HEK293 (cell line): ENCODE results near the gene MPP4.

Experiments used
- CTCF ChIA-PET: fragments of 350-600 bp; formaldehyde crosslinking; extraction: SDS; loops from one replicate; lab custom pipeline; 2021; ENCODE audit warnings: antibody characterized with exemption; lab: Yijun Ruan, JAX
- POLR2A ChIA-PET: fragments of 300-600 bp; formaldehyde crosslinking; extraction: SDS; loops from one replicate; lab custom pipeline; 2020; ENCODE audit warnings: antibody characterized with exemption, inconsistent platforms; lab: Yijun Ruan, JAX
- H3K27ac ChIP-seq: fragments of 200-500 bp; sonication (Bioruptor generic); 2 replicates; pipeline ENCODE4 v1.5.1; 2014; ENCODE audit warnings: low read depth, low read length, control low read depth, inconsistent platforms; ENCODE audit errors: extremely low read depth
- H3K36me3 ChIP-seq, 2 experiments: fragments of 200-500 bp in 1 of 2; sonication (Bioruptor generic) in 1 of 2; 1 replicate in 1 of 2; 2 replicates in 1 of 2; pipeline ENCODE4 v1.5.1; 2014 to 2017; ENCODE audit warnings: inconsistent platforms in 2 of 2, low read length in 2 of 2; ENCODE audit not compliant: control insufficient read depth in 2 of 2, insufficient read depth in 1 of 2
- H3K4me1 ChIP-seq: fragments of 200-500 bp; sonication (Bioruptor generic); 2 replicates; pipeline ENCODE4 v1.5.1; 2014; ENCODE audit warnings: mild to moderate bottlenecking, low read length, inconsistent platforms; ENCODE audit not compliant: control insufficient read depth, insufficient read depth
- H3K4me3 ChIP-seq: 2 replicates; pipeline ENCODE4 v1.5.1; 2011; ENCODE audit warnings: low read depth, mild to moderate bottlenecking, control low read depth, low read length, moderate library complexity
- H3K9me3 ChIP-seq: fragments of 200-500 bp; sonication (Bioruptor generic); 2 replicates; pipeline ENCODE4 v1.5.1; 2014; ENCODE audit warnings: low read depth, low read length, inconsistent platforms; ENCODE audit not compliant: control insufficient read depth, insufficient read depth
- GLIS1 ChIP-seq: fragments of 450-650 bp; formaldehyde crosslinking; IDR thresholded peaks from 2 replicates; pipeline ENCODE4 v1.5.1; 2016; ENCODE audit warnings: missing biosample characterization, missing genetic modification characterization
- KLF9 ChIP-seq: fragments of 450-650 bp; formaldehyde crosslinking; IDR thresholded peaks from 2 replicates; pipeline ENCODE4 v1.5.1; 2016; ENCODE audit warnings: missing biosample characterization, missing genetic modification characterization, low read depth
- PATZ1 ChIP-seq: fragments of 450-650 bp; formaldehyde crosslinking; IDR thresholded peaks from 2 replicates; pipeline ENCODE4 v1.5.1; 2016; ENCODE audit warnings: missing biosample characterization, missing genetic modification characterization
- WT1 ChIP-seq: fragments of 450-650 bp; formaldehyde crosslinking; IDR thresholded peaks from 2 replicates; pipeline ENCODE4 v1.5.1; 2016; ENCODE audit warnings: missing biosample characterization, missing genetic modification characterization
- YY1 ChIP-seq: fragments of 450-650 bp; formaldehyde crosslinking; IDR thresholded peaks from 2 replicates; pipeline ENCODE4 v1.5.1; 2018; ENCODE audit warnings: missing biosample characterization, missing genetic modification characterization
- ZBTB20 ChIP-seq: fragments of 450-650 bp; formaldehyde crosslinking; IDR thresholded peaks from 2 replicates; pipeline ENCODE4 v1.5.1; 2016; ENCODE audit warnings: missing biosample characterization, missing genetic modification characterization
- ZFHX2 ChIP-seq: fragments of 450-650 bp; formaldehyde crosslinking; conservative IDR thresholded peaks from 2 replicates; pipeline ENCODE4 v1.5.1; 2016; ENCODE audit warnings: missing biosample characterization, missing genetic modification characterization
- ZIC2 ChIP-seq: fragments of 450-650 bp; formaldehyde crosslinking; IDR thresholded peaks from 2 replicates; pipeline ENCODE4 v1.5.1; 2016; ENCODE audit warnings: missing biosample characterization, missing genetic modification characterization
- ZNF148 ChIP-seq: fragments of 450-650 bp; formaldehyde crosslinking; IDR thresholded peaks from 2 replicates; pipeline ENCODE4 v1.5.0; 2017; ENCODE audit warnings: missing biosample characterization, missing genetic modification characterization, borderline replicate concordance
- ZNF174 ChIP-seq: fragments of 450-650 bp; formaldehyde crosslinking; IDR thresholded peaks from 2 replicates; pipeline ENCODE4 v1.5.0; 2017; ENCODE audit warnings: missing biosample characterization, mild to moderate bottlenecking, missing genetic modification characterization
- ZNF335 ChIP-seq: fragments of 450-650 bp; formaldehyde crosslinking; conservative IDR thresholded peaks from 2 replicates; pipeline ENCODE4 v1.5.1; 2016; ENCODE audit warnings: missing biosample characterization, missing genetic modification characterization
- ZNF354C ChIP-seq: fragments of 450-650 bp; formaldehyde crosslinking; IDR thresholded peaks from 2 replicates; pipeline ENCODE4 v1.5.1; 2016; ENCODE audit warnings: missing biosample characterization, missing genetic modification characterization, low read depth, borderline replicate concordance
- ZNF423 ChIP-seq: fragments of 450-650 bp; formaldehyde crosslinking; IDR thresholded peaks from 2 replicates; pipeline ENCODE4 v1.5.1; 2016; ENCODE audit warnings: missing biosample characterization, missing genetic modification characterization
- ZNF560 ChIP-seq: fragments of 450-650 bp; formaldehyde crosslinking; IDR thresholded peaks from 2 replicates; pipeline ENCODE4 v1.5.1; 2017; ENCODE audit warnings: missing biosample characterization, missing genetic modification characterization, borderline replicate concordance
- ZNF561 ChIP-seq: fragments of 450-650 bp; IDR thresholded peaks from 2 replicates; pipeline ENCODE4 v1.5.1; 2018; ENCODE audit warnings: missing biosample characterization, missing genetic modification characterization, borderline replicate concordance
- ZNF585B ChIP-seq: fragments of 450-650 bp; formaldehyde crosslinking; IDR thresholded peaks from 2 replicates; pipeline ENCODE4 v1.5.1; 2016; ENCODE audit warnings: missing biosample characterization, missing genetic modification characterization
- ZNF654 ChIP-seq: fragments of 450-650 bp; formaldehyde crosslinking; IDR thresholded peaks from 2 replicates; pipeline ENCODE4 v1.5.1; 2016; ENCODE audit warnings: low read depth, missing biosample characterization, missing genetic modification characterization
- ZSCAN30 ChIP-seq: fragments of 450-650 bp; IDR thresholded peaks from 2 replicates; pipeline ENCODE4 v1.5.1; 2018; ENCODE audit warnings: missing biosample characterization, mild to moderate bottlenecking, missing genetic modification characterization, moderate library complexity
- TF ChIP-seq, protein P1 (sequence below): fragments of 450-650 bp; formaldehyde crosslinking; IDR thresholded peaks from 2 replicates; pipeline ENCODE4 v1.5.1; 2017; ENCODE audit warnings: missing biosample characterization, missing genetic modification characterization
- TF ChIP-seq, protein P2 (sequence below): fragments of 450-650 bp; formaldehyde crosslinking; IDR thresholded peaks from 2 replicates; pipeline ENCODE4 v1.5.1; 2017; ENCODE audit warnings: missing biosample characterization, missing genetic modification characterization
- TF ChIP-seq, protein P3 (sequence below): fragments of 450-650 bp; formaldehyde crosslinking; IDR thresholded peaks from 2 replicates; pipeline ENCODE4 v1.5.1; 2016; ENCODE audit warnings: missing biosample characterization, missing genetic modification characterization

MPP4 gene

GRCh38 chr2:201644001-201644400, 54.4 kb downstream of the MPP4 start:
- H3K4me1 ChIP-seq: no peaks in the 10 kb centered on the region; the same call in 1 of the 2 replicates
- no peak overlapping the region for H3K4me3 ChIP-seq
- no peaks in the 10 kb centered on the region for H3K9me3 ChIP-seq
- H3K27ac ChIP-seq: no peak overlapping the region
- peaks cover 0 to 7% of the 10 kb centered on the region in 2 experiments; a peak in 1 of 3 replicates for H3K36me3 ChIP-seq
- ChIA-PET CTCF (no interaction called here), POLR2A (no interaction called here)
- TF ChIP-seq ZNF335 (tag by site-specific recombination): 0 out of 2 replicates have a peak, but pooled peaks have one; percentile 13
- TF ChIP-seq, protein P1, sequence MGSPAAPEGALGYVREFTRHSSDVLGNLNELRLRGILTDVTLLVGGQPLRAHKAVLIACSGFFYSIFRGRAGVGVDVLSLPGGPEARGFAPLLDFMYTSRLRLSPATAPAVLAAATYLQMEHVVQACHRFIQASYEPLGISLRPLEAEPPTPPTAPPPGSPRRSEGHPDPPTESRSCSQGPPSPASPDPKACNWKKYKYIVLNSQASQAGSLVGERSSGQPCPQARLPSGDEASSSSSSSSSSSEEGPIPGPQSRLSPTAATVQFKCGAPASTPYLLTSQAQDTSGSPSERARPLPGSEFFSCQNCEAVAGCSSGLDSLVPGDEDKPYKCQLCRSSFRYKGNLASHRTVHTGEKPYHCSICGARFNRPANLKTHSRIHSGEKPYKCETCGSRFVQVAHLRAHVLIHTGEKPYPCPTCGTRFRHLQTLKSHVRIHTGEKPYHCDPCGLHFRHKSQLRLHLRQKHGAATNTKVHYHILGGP (tag by site-specific recombination): no peak
- TF ChIP-seq ZNF585B (tag by site-specific recombination): no peak

GRCh38 chr2:201643216-201643890, 55.1 kb downstream of the MPP4 start, which contains the start of gene TMEM237:
Gene TMEM237 (minus strand): TSS chr2:201643503. CDS start chr2:201643400, 103 bp downstream.
- Histone ChIP-seq H3K36me3 (peaks cover 3 to 13% of the 10 kb centered on the region in 2 experiments; a peak in 1 of 3 replicates), H3K9me3 (no peaks in the 10 kb centered on the region), H3K4me3 (peak within 1 kb of the TSS; percentile 82), H3K27ac (peak within 1 kb of the TSS; percentile 81), H3K4me1 (no peaks in the 10 kb centered on the region; the same call in 1 of the 2 replicates)
- CTCF ChIA-PET: interaction anchor here (0.5 kb wide), 1 partner anchor 124 kb away, joined by 3 read pairs; no protein-coding TSS in a partner anchor
- POLR2A ChIA-PET: interaction anchor here (0.7 to 1.9 kb wide), 3 partner anchors 36 to 192 kb away, joined by 3 to 9 read pairs (median 7); partner anchors contain the start of genes ALS2, STRADB and TRAK2
- TF ChIP-seq GLIS1 (tag by site-specific recombination): peak; percentile 71
- no peak for TF ChIP-seq ZNF148 (tag by site-specific recombination)
- peak; percentile 53; the same call in 1 of the 2 replicates for TF ChIP-seq ZNF423 (tag by site-specific recombination)
- TF ChIP-seq WT1 (tag by site-specific recombination): no peak
- TF ChIP-seq ZNF561 (tag by site-specific recombination): peak; percentile 80
- no peak for TF ChIP-seq ZNF354C
- TF ChIP-seq ZBTB20: 0 out of 2 replicates have a peak, but pooled peaks have one; percentile 76
- 0 out of 2 replicates have a peak, but pooled peaks have one; percentile 30 for TF ChIP-seq ZSCAN30 (tag by site-specific recombination)
- TF ChIP-seq ZNF174 (tag by site-specific recombination): no peak
- TF ChIP-seq, protein P2, sequence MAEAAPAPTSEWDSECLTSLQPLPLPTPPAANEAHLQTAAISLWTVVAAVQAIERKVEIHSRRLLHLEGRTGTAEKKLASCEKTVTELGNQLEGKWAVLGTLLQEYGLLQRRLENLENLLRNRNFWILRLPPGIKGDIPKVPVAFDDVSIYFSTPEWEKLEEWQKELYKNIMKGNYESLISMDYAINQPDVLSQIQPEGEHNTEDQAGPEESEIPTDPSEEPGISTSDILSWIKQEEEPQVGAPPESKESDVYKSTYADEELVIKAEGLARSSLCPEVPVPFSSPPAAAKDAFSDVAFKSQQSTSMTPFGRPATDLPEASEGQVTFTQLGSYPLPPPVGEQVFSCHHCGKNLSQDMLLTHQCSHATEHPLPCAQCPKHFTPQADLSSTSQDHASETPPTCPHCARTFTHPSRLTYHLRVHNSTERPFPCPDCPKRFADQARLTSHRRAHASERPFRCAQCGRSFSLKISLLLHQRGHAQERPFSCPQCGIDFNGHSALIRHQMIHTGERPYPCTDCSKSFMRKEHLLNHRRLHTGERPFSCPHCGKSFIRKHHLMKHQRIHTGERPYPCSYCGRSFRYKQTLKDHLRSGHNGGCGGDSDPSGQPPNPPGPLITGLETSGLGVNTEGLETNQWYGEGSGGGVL (tag by site-specific recombination): peak; percentile 83
- TF ChIP-seq ZNF654 (tag by site-specific recombination): no peak
- TF ChIP-seq YY1 (tag by site-specific recombination): no peak
- peak; percentile 41; the same call in 1 of the 2 replicates for TF ChIP-seq ZIC2 (tag by site-specific recombination)
- TF ChIP-seq PATZ1 (tag by site-specific recombination): peak; percentile 77; the same call in 1 of the 2 replicates
- peak; percentile 68 for TF ChIP-seq KLF9 (tag by site-specific recombination)
- TF ChIP-seq ZFHX2: peak; percentile 74
- TF ChIP-seq, protein P3, sequence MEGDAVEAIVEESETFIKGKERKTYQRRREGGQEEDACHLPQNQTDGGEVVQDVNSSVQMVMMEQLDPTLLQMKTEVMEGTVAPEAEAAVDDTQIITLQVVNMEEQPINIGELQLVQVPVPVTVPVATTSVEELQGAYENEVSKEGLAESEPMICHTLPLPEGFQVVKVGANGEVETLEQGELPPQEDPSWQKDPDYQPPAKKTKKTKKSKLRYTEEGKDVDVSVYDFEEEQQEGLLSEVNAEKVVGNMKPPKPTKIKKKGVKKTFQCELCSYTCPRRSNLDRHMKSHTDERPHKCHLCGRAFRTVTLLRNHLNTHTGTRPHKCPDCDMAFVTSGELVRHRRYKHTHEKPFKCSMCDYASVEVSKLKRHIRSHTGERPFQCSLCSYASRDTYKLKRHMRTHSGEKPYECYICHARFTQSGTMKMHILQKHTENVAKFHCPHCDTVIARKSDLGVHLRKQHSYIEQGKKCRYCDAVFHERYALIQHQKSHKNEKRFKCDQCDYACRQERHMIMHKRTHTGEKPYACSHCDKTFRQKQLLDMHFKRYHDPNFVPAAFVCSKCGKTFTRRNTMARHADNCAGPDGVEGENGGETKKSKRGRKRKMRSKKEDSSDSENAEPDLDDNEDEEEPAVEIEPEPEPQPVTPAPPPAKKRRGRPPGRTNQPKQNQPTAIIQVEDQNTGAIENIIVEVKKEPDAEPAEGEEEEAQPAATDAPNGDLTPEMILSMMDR (tag by site-specific recombination): peak; percentile 89
- TF ChIP-seq ZNF560 (tag by site-specific recombination): no peak
